HepG2 (cell line): ENCODE results near the gene MAML1.

ENCODE experiments used
- POLR2A ChIP-seq, 2 experiments: IDR thresholded peaks; 2 replicates each; pipeline ENCODE4 v1.6.1; 2011; ENCODE audit warnings: low read depth in 2 of 2, low read length in 2 of 2, mild to moderate bottlenecking in 1 of 2, moderate library complexity in 1 of 2; ENCODE audit not compliant: insufficient read depth in 1 of 2
- ZNF598 ChIP-seq: sonication (generic); formaldehyde crosslinking; IDR thresholded peaks from 2 replicates; pipeline ENCODE4 v1.5.1; 2020; ENCODE audit warnings: mild to moderate bottlenecking, missing genetic modification reagents, borderline replicate concordance
- TF ChIP-seq, protein P1 (sequence below): sonication (generic); formaldehyde crosslinking; IDR thresholded peaks from 2 replicates; pipeline ENCODE4 v1.5.0; 2020; ENCODE audit warnings: mild to moderate bottlenecking, missing genetic modification reagents, moderate library complexity
- TF ChIP-seq, protein P2 (sequence below): sonication (generic); formaldehyde crosslinking; IDR thresholded peaks from 2 replicates; pipeline ENCODE4 v1.5.0; 2020; ENCODE audit warnings: missing genetic modification reagents

DNA sequence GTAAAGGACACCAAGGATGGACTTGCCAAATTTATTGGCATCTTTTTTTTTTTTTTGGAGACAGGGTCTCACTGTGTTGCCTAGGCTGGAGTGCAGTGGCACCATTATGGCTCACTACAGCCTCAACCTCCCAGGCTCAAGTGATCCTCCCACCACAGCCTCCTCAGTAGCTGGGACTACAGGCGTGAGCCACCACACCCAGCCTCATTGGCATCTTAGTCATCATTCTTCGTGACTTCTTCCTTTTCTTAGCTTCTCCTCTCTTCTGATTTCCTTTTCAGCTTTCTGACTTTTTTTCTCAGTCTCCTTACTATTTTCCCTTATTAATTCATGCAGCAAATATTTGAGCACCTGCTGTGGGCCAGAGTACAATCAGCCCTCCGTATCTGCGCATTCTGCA is 6.1 kb downstream of the MAML1 start:
- TF ChIP-seq, protein P1, sequence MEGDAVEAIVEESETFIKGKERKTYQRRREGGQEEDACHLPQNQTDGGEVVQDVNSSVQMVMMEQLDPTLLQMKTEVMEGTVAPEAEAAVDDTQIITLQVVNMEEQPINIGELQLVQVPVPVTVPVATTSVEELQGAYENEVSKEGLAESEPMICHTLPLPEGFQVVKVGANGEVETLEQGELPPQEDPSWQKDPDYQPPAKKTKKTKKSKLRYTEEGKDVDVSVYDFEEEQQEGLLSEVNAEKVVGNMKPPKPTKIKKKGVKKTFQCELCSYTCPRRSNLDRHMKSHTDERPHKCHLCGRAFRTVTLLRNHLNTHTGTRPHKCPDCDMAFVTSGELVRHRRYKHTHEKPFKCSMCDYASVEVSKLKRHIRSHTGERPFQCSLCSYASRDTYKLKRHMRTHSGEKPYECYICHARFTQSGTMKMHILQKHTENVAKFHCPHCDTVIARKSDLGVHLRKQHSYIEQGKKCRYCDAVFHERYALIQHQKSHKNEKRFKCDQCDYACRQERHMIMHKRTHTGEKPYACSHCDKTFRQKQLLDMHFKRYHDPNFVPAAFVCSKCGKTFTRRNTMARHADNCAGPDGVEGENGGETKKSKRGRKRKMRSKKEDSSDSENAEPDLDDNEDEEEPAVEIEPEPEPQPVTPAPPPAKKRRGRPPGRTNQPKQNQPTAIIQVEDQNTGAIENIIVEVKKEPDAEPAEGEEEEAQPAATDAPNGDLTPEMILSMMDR (CRISPR knock-in tag): no peak
- no peak for TF ChIP-seq ZNF598 (CRISPR knock-in tag)
- TF ChIP-seq, protein P2, sequence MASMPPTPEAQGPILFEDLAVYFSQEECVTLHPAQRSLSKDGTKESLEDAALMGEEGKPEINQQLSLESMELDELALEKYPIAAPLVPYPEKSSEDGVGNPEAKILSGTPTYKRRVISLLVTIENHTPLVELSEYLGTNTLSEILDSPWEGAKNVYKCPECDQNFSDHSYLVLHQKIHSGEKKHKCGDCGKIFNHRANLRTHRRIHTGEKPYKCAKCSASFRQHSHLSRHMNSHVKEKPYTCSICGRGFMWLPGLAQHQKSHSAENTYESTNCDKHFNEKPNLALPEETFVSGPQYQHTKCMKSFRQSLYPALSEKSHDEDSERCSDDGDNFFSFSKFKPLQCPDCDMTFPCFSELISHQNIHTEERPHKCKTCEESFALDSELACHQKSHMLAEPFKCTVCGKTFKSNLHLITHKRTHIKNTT (CRISPR knock-in tag): no peak
- TF ChIP-seq POLR2A (IDR thresholded peaks at IDR 0.05; ENCODE audit: insufficient read depth in 1 of 2, low read depth in 2 of 2, low read length in 2 of 2): no peak
